AG04449 (cell line): Measurements from ENCODE around the gene KDM1A.

ENCODE experiments used
- CTCF ChIA-PET: fragments of 350-600 bp; formaldehyde crosslinking; extraction: SDS; loops from one replicate; lab custom pipeline; 2021; ENCODE audit warnings: antibody characterized with exemption; lab: Yijun Ruan, JAX
- POLR2A ChIA-PET: fragments of 400-600, 350-600 bp; formaldehyde crosslinking; extraction: SDS; loops from one replicate; lab custom pipeline; 2020; ENCODE audit warnings: antibody characterized with exemption, inconsistent platforms; lab: Yijun Ruan, JAX
- DNase-seq: peaks from one replicate; pipeline ENCODE4 v3.0.0-alpha.2; 2010; ENCODE audit warnings: low read depth, low spot score
- H3K4me3 ChIP-seq: 2 replicates; pipeline ENCODE4 v1.5.1; 2011; ENCODE audit warnings: low read depth, mild to moderate bottlenecking, control low read depth, low read length
- CTCF ChIP-seq: IDR thresholded peaks from one replicate; pipeline ENCODE4 v1.5.1; 2011; ENCODE audit warnings: mild to moderate bottlenecking, moderate library complexity, low read length, control low read depth, inconsistent platforms; ENCODE audit not compliant: insufficient read depth; ENCODE audit errors: missing control alignments

Gene KDM1A

GRCh38 chr1:23037081-23037740 lies 17.9 kb downstream of the KDM1A start:
- POLR2A ChIA-PET: interaction anchor here (0.6 to 1.1 kb wide), 2 partner anchors 18 to 82 kb away, joined by 3 to 5 read pairs; partner anchors contain the start of gene KDM1A
- no peak for TF ChIP-seq CTCF

GRCh38 chr1:23039308-23039826 lies 20.1 kb downstream of the KDM1A start:
- no peak overlapping the region for H3K4me3 ChIP-seq
- DNase-seq: no peak
- no peak for TF ChIP-seq CTCF
- ChIA-PET POLR2A (no interaction called here), CTCF (no interaction called here)

More at GRCh38 chr1:23037081-23037740, 17.9 kb downstream of the KDM1A start:
- CTCF ChIA-PET: interaction anchor here (1.3 to 1.7 kb wide), 3 partner anchors 12 to 372 kb away, joined by 3 to 4 read pairs (median 4); no protein-coding TSS in a partner anchor
- DNase-seq: no peak
- H3K4me3 ChIP-seq: no peak overlapping the region

- no peak for DNase-seq
- ChIA-PET CTCF (no interaction called here), POLR2A (no interaction called here)
- no peak for TF ChIP-seq CTCF
- H3K4me3 ChIP-seq: no peak overlapping the region
Observed at GRCh38 chr1:23040509-23040908, 21.2 kb downstream of the KDM1A start.

- no peak for TF ChIP-seq CTCF
- H3K4me3 ChIP-seq: no peak overlapping the region
- ChIA-PET POLR2A (no interaction called here), CTCF (interaction anchor here (0.9 kb wide), 1 partner anchor 141 kb away, joined by 3 read pairs; no protein-coding TSS in a partner anchor)
- no peak for DNase-seq
Observed at GRCh38 chr1:23044035-23044434, 24.8 kb downstream of the KDM1A start.

DNA sequence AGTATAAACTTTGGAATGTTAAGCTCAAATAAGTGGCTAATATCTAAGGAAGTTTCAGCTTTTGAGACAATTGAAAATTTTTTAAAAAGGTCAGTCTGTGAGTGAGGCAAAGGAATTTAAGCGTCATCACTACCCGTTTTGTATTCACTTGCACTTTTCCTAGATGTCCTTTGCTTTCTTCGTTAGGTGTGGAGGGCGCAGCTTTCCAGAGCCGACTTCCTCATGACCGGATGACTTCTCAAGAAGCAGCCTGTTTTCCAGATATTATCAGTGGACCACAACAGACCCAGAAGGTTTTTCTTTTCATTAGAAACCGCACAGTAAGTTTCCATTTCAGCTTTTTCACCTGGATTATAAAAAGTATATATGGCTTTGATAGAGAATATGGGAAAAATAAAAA lies 30.9 kb downstream of the KDM1A start:
- DNase-seq: no peak
- no peak overlapping the region for H3K4me3 ChIP-seq
- POLR2A ChIA-PET: no interaction called here
- TF ChIP-seq CTCF: no peak
- CTCF ChIA-PET: interaction anchor here (1.1 to 2.4 kb wide), 4 partner anchors 49 to 134 kb away, joined by 3 to 6 read pairs (median 5); no protein-coding TSS in a partner anchor

DNA sequence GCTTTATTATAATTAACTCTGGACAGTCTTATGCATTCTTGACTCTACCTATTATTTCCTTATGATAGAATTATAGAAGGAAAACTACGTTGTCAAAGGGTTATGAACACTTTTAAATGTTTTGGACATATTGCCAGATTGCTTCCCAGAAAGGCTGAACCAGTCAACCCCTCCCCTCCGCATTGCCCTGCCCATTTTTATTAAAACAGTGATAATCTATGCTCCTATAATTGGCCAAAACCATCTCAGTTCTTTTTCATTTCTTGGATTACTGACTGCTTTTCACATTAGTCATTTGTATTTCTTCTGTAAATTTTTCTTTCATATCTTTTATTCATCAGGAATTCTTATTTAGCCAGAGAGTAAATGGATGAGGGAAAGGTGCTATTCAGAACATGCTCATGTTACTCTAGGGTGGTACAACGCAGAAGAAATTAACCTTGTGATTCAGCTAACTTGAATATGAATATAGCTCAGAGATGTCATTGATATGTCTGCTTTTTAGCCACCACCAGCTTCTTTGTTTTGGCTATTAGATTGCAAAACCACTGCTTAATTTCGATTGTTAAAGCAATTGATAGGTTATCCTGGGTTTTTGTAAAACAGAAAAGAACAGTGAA lies 32.1 kb downstream of the KDM1A start:
- DNase-seq: no peak
- no peak for TF ChIP-seq CTCF
- no peak overlapping the region for H3K4me3 ChIP-seq
- CTCF ChIA-PET: no interaction called here
- POLR2A ChIA-PET: no interaction called here
